Stimulated activated CD8-positive, alpha-beta memory T cell treated with anti-CD3 and anti-CD28 coated beads, Interleukin-7, amount 100 ng/mL, for 4 hours (primary cell): Measurements from ENCODE around the gene MOB3C.

Source experiments
- DNase-seq, 2 donors: peaks; one replicate each; pipeline ENCODE4 v3.0.0-alpha.2; 2020; ENCODE audit warnings: low read depth in 2 of 2

MOB3C gene

DNA sequence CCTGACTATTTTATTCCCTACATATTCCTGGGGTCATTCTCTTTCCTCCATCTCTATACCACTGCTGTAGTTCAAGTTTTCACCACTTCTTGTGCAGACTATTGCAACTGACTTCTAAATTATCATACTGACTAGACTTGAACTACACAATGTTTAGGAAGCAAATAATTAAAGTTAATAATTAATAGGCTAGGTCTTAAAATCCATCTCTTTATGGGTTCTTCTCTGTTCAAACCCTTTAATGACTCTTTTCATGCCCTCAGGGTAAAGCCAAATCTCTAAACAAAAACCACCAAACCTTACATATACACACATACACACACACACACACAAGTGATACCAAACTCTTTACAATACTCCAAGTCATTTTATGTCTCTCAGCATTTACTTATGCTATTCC, 22.3 kb upstream of the MOB3C start:
- no peak for DNase-seq

DNA sequence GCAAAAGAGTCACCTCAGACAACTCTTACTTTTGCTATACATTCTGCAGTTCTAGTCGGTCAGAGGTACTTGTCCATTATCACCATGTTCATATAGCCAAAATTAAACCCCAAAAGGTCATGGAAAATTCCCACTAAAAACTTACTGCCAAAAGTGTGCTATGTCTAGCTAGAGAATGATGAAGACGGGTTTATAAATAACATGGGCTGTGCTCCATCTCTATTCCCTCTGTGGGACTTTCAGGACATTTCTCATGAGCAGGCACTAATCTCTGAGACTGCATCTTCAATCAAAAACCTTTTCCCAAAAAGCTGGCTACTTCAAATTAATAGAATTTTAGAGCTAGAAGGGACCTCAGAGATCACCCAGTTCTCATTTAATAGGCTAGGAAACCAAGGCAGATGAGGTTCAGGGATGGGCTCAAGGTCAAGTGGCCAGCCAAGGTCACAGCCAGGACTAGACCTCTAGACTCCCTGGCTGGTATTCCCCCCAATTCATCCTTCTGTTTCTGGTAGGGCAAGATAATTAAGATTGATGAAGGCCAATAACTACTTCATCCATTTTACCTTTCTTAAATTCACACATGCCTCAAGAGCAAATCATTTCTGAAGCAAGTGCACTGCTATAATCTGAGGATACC, 21.0 kb upstream of the MOB3C start:
- no peak for DNase-seq

DNA sequence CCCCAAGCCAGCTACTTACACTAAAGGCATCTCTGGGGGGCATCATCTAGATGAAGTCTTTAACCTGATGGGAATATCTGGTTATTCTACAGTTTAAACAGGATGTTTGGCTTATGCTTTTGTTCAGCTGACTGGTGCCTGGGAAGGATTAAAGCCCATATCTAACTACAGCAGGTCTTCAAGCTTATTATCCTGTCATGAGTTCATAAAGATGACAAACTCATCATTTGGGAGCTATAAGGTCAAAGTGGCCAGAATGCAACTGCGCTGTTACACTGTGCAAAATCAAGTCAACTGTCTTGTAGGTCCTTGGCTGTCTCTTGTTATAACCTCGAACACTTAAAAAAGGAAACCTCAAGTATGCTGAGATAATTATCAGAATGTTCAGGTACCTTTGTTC, 18.6 kb upstream of the MOB3C start:
- DNase-seq: no peak

DNA sequence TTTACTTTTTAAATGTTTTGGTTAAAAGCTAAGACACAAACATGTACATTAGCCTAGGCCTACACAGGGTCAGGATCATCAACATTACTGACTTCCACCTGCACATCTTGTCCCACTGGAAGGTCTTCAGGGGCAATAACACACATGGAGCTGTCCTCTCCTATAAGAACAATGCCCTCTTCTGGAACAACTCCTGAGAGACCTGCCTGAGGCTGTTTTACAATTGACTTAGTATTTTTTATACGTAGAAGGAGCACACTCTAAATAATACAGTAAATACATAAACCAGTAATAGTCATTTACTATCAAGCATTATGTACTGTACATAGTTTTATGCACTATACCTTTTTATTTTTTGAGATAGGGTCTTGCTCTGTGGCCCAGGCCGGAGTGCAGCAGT, 14.1 kb upstream of the MOB3C start:
- DNase-seq: no peak

DNA sequence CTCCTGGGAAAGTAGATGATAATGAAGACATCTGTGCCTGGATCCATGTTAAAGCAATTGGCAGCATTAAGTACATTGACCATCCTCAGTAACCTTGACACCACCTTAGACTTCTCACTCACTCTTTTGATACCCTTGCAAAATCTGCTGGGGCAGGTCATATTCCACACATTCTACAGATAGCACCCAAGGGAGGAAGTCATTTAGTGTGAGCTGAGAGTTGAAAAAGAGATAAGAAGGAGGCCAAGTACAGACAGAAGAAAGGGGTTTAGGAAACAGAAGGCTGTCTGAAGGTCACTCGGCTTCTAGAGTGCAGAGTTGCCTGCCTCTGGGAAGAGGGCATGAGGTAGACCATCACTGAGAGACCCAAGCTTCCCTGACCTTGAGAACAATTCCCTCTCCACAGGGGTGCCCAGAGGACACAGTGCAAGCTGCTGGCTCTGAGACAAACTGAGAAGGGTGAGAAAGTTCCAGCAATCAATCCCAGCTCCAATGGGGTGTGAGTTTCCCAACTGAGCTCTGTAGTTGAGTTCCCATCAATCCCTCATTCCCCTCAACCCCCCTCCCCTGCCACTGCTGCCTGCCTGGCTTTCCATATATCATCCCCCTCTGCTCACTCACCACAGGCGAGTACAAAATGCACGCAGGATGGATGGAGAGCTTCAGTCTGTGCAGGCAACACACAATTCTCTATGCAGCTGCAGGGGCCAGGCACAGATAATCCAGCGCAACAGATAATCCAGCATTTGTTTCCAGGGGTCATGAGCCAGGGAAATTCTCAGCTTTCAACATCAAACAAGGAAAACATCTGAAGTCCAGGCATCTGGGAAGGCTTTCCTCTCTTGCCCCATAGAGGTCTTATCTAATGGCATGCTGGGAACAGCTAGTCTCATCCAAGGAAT, 7.4 kb upstream of the MOB3C start:
- DNase-seq: no peak

DNA sequence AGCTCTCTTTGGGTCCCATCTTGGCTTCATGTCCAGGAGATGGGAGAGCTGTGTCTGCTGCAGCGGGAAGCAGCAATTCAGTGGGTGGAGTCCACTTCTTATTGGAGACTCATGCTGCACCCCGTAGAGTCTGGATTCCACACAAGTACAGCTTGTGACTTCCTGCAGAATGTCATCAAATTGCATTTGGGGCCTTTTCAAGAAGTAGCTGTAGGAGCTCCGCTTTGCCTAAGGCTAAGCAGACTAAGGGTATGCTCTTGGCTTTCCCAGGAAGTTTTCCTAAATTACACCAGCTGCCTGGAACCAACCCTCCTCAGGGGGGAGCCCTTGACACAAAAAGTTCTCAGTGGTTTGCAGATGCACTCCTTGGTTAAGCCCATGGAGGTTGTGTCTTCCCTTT, 5.7 kb upstream of the MOB3C start:
- DNase-seq: no peak

DNA sequence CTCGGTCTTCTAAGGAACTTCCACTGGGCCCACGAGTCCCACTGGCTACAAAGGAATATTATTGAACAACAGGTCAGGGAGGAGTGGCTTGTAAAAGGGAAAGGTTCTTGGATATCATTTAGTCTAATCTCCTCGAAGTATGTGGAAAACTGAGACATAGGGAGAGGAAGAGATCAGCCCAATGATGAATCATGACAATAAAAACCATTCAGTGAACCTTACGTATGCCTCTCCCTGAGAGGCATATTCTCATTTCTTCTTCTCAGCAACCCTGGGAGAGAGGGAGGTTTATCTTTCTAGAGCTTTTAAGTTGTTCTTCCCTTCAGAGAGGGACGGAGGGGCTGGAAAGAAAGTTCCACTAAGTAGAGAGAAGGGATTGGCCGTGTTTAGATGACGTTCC, 5.3 kb upstream of the MOB3C start:
- DNase-seq: no peak

DNA sequence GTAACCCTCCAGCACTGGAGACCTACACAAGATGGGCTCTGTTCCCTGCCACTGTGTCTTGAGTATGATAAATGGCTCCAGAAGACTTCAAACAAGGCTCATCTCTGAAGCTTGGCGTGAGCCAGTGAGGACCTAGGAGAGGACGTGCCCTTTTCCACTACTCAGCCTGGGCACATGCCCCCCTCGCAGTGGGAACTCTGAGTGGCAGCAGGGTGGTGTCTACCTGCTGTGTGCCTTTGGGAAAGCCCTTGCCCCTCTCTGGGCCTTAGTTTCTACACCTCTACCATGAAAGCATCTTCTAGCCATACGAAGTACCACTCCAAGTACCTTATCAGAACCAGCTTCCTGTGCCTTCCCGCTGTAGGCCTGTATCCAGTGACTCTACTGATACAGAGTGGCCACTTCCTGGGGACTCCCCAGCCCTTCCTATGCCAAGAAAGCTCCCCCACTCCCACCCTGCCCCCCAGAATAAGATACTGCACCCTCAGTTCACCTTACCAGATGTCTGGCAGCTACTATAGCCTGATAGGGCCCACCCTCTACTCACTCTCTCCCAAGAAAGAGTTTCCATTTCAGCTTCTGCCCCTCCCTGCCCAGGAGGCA, 3.1 kb upstream of the MOB3C start:
- no peak for DNase-seq

DNA sequence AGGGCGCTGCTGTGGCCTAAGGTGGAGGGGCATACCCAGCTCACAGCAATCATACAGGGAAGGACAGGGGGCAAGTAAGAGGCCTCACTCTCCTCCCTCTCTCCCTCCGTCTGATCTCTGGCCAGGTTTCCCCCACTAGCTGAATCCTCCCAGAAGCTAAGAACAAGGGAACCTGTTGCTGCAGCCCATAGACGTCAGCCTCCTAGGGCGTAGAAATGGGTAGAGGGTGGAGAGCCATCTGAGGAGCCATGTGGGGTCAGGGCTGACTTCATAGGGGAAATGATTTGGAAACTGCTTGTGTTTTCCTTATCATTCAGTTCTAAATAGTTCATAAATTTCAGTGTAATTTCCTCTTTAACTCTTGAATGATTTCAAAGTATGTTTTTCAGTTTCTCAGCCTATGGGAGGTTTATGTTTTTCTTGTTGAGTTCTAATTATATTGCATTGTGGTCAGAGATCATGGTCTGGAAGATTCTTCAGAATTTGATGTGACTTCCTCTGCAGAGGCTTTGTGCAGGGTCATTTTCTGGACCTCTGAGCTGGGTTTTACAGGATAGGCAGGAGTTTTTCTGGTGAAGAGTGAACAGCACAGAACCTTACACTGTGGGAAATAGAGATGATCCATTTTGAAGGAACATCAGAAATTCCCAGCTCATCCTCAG, 2.3 kb upstream of the MOB3C start:
- no peak for DNase-seq

DNA sequence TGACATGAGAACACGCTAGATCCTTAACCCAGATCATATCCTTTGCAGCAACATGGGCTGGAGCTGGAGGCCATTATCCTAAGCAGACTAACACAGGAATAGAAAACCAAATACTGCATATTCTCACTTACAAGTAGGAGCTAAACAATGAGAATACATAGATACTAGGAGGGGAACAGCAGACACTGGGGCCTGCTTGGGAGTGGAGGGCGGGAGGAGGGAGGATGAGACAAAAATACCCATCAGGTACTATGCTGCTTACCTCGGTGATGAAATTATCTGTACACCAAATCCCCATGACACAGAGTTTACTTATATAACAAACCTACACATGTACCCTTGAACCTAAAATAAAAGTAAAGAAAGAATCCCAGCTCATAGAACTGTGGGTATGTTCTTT, 1.2 kb upstream of the MOB3C start:
- DNase-seq: no peak

DNA sequence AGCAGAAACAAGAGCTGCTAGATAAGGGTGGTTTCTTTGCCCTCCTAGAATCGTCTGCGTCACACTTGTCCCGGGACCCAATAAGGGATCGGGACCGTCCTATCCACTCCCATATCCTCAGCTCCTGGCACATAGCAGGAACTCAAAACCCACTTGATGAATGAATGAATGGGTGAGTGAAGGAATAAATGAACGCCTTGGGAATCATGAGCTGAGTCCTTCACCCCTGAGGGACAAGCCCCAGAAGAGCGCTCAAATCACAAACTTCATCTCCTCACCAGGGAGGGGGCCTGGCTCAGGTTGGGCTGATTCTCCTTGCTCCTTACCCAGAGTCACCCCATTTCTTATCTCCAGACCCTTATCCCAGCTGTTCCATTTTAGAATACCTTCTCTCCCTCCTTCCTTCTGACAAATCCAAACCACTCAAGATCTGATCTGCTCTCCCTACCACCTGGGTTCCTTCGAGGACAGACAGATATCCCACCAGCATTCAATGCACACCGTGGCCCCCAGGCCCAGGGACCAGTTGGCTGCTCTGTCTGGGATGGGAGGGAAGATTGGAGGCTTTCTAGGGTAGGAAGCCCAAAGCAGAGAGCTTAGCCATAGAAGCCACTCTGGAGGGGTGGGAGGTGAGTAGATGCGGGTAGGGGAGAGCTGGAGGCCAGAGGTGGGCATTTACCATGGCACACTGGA, 643 bp upstream of the MOB3C start:
- DNase-seq: no peak

DNA sequence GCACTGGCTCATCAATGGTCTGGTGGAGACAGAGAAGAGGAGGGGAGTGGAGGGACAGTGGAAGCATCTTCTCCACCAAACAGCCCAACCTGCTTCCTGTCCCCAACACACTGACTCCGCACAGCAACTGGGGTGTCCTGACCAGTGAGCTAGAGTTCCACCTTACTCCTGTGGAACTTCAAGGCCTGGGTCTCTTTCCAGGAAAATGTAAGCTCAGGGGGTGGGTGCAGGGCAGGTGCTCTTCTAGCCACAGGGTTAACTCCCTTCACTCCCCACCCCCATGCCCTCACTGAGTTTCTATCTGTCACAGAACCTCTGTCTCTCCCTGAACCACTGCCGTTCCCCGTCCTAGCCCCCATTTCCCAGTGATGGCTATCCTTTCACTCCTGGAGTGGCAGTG, 876 bp downstream of the MOB3C start:
- no peak for DNase-seq

DNA sequence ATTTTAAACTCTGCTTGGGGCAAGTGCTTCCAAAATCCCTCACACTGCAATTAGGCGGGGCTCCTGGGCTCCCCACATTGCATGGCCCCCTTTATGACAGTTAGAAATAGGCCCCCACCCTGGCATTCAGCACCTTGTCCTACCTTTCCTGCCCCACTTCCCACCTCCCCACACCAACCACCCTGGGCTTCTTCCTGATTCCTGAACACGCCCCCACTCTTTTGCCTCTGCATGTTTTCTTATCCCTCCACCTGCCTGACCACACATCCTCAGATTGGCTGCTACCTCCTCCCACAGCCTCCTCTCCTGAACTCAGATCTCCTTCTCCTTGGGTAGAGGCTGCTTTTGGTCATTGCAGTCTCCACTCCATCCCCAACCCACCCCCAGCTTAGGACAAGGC, 1.5 kb downstream of the MOB3C start:
- no peak for DNase-seq

DNA sequence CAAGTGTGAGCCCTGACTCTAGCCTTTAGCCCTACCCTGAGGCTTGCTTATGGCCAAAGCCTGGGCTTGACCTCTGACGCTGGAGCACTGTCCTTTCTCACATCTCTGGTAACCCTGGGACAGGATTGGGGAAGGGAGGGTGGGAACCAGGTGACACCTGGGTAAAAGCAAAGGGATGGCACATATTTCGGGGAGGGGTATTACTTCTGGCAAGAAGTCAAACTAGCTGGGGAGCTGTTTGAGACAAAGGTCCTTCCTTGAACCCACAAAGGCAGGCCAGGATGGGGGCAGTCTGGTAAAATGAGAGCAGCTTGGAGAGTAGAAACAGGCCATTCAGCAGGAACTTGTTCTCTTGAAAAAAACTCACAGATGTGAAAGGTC, 2.0 kb downstream of the MOB3C start:
- no peak for DNase-seq

DNA sequence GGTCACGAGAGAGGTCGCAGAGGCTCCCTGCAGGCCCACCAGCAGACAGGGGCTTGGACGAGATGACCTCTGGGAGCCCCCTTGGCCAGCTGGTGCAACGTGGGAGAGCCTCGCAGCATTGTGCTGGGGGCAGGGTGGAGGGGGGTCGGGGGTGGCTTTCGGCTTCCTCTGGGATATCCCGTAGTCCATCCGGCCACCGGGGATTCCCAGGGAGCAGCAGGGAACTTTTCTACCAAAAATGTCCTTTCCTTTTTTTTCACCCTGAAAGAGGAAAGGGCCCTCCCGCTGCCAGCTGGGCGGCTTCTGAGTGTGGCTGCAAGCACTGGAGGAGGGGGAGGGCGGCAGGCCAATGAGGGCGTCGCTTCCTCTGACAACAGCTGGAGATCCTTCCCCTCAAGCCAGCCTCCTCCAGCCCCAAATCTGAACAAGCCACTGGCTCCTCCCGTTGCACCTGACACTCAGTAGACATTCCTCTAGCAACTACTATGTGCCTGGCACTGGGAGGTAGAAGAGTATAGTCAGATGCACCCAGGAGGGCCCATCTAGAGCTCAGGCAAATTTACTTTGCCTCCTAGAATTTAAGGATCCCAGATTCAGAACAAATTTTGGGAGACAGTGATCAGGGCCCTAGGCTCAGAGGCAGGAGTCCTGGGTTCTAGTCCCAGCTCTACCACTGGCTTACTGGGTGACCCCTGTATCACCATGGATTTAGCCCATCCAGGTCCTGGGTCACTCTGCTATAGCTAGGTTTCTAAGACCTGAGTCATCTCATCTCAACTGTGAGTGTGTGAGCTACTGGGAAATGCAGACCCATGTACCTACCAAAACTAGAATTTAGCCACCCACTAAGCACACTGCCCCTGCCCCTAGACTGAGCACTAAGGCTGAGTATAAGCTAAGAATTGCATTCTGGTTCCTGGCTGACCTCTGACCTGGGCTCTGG, 2.7 kb downstream of the MOB3C start:
- DNase-seq: no peak

DNA sequence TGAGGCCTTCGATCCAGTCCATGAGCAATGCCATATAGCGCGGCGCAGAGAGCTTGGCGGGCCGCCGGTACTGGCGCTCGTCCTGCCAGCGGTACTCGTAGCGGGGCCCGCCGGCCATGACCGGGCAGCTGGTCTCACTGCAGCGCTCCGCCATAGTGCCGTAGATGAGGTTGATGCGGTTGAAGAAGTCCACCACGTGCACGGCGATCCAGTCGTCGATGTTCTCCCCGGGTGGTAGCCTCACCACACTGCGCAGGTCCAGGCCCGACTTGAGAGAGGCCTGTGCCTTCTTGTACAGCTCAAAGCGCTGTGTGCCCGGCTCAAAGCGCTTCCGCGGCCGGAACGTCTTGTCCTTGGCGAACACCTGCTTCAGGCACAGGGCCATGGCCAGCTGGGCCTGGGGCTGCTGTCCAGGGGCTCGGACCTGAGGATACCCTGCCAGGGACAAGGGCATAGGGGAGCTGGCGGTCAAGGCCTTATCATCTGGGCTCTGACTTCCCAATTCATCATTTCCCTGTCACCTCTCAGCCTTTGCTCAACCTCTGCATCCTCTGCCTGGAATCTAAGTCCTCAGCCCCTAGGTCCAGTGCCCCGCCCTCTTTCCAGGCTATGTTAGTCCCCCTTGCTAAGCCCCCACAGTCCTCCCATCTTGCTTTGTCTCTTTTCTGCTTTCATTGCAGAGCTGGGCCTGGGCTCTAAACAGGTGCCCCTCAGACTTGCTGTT, 3.5 kb downstream of the MOB3C start:
- no peak for DNase-seq

DNA sequence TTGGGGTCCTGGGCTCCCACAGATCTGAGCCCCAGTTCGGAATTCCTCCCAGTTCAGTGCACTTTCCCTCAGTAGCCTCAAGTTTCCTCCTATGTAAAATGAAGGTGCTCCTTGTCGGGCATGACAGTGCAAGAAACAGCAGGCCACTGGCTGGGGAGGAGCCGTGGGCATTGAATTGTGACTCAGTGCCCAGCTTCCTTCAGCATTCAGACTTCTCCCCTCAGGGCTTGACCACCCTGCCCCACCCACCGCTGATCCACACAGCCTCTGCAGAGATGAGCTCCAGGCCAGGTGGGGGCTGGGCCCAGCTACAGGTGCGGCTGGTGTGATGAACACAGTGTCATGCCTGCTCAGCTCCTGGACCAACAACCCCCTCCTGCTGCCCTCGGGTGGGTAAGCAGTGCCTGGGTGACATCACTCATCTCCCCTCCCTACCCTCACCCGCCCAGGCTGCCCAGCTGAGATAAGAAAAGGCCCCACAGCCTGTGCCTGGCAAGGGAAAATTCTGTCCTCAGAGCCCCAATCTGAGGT, 4.9 kb downstream of the MOB3C start:
- no peak for DNase-seq

DNA sequence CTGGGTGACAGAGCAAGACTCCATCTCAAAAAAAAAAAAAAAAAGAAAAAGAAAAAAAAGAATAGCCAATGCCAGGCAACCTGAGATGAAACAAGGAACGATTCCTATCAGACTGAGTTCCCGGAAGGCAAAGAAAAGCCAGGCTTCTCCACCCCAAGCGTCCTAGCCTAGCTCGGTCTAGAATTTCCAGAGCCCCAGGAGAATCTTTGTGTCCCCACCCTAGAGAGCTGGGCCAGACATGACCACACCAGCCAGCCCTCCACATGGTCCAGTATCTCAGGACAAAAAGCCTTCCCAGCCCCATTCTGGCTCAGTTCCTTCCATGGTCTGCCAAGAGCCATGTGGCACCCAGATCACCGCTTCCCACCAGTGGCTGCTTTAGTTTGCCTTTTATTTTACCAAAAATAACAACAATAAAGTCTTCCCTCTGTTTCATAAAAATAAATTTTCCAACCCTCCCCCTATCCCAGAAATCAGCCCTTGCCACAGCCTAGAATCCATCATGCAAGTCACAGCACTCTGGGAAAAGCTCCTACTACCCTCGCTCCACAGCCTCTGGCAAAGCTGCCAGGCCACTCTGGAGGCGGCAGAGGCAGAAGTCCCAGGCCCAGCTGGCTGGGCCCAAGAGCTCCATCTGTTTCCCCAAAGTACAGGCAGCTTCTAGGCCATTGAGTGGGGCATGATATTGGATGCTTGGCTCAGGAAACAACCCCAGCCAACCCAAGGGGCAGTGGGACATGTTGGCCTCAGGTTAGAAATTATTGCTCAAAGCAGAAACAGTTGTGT, 9.1 kb downstream of the MOB3C start:
- DNase-seq: no peak
